Suppressor macrophage (primary cell): ENCODE data around the gene DNTTIP2.
"Not testable (repeated sequence)": the region's sequence is repeated elsewhere in the genome, so short reads cannot be mapped to it uniquely, and the experiment has no call there.

Experiments
- DNase-seq, 4 experiments: peaks; one replicate each; pipeline ENCODE4 v3.0.0-alpha.2; 2020 to 2022
- total RNA-seq, 17 experiments: gene quantifications; one replicate each; lab custom pipeline; 2026; ENCODE audit warnings: mixed read lengths in 6 of 17, inconsistent platforms in 3 of 17; lab: John Stamatoyannopoulos, UW

Gene DNTTIP2, protein sequence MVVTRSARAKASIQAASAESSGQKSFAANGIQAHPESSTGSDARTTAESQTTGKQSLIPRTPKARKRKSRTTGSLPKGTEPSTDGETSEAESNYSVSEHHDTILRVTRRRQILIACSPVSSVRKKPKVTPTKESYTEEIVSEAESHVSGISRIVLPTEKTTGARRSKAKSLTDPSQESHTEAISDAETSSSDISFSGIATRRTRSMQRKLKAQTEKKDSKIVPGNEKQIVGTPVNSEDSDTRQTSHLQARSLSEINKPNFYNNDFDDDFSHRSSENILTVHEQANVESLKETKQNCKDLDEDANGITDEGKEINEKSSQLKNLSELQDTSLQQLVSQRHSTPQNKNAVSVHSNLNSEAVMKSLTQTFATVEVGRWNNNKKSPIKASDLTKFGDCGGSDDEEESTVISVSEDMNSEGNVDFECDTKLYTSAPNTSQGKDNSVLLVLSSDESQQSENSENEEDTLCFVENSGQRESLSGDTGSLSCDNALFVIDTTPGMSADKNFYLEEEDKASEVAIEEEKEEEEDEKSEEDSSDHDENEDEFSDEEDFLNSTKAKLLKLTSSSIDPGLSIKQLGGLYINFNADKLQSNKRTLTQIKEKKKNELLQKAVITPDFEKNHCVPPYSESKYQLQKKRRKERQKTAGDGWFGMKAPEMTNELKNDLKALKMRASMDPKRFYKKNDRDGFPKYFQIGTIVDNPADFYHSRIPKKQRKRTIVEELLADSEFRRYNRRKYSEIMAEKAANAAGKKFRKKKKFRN
- 29.0 to 92.7 (median 53.5) reads per million in 17 experiments for total RNA-seq

DNA sequence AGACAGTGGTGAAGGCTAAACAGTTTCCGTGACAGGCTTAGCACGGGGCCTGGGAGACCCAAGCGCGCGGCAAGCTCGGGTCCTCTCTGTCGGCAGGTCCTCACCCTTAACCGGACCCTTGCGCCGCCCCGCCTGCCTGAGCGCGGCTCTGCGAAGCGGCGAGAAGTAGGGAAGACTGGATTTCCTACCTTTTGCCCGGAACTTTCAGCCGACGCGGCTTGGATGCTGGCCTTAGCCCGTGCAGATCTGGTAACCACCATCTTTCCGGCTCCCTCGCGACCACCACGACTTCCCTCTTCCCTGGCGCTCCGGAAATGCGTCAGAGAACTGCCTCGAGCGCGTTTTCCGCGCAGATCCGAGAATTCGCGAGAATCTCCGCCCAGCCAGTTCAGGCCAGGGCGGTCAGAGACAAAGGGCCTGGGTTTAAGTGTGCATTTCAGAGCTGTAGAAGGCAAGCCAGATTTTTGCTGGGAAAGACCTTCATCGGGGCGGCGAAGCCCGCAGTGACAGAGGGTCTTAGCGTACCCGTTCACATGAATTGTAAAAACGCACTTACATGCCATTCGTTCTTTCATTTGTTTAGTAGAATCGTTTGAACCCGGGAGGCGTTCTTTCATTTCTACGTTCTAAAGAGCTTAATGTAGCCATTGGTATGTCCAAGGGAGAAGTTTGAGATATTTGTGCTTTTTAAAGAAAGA lies at the start of gene DNTTIP2:
Gene DNTTIP2 (minus strand): TSS at position 318 of the 698 bp plus-strand sequence. CDS start 58 bp downstream, at position 260.
- DNase-seq: peak; percentile 94 to 96 (median 95)

DNA sequence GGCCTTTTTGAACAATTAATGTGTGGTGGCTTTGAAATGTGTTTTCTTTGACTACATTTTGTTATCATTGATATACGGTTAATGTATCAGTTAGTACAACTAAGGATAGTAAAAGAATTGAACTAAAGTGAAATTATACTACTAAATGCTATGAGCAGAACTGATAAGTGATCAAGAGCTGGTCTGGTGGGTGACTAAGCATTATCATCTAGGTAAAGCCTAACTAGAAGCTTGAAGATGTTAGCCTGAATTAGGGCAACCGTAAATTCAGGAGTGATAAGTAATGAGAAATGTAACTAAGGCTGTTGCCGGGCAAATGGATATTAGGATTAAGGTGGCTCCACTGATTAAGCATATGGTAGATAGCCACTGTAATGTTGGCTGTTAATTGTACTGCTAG lies 46.2 kb upstream of the DNTTIP2 start:
- no peak for DNase-seq

DNA sequence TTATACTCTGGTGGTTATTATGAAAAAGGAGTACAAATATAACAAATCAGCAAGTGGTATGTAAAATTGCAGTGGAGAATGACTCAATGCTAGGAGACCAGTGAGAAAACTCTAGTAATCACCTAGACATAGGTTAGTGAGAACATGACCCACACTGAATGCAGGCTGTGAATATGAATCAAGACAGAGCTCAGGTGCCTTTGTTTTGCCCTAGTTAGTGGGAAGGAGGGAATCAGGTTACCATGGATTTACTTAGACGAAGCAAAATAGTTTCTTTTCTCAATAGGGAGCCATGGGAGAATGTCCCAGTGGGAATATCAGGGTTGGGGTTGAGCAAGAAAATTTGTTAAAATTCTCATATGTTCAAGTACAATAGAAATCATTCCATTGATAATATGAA lies 40.8 kb upstream of the DNTTIP2 start:
- DNase-seq: no peak

DNA sequence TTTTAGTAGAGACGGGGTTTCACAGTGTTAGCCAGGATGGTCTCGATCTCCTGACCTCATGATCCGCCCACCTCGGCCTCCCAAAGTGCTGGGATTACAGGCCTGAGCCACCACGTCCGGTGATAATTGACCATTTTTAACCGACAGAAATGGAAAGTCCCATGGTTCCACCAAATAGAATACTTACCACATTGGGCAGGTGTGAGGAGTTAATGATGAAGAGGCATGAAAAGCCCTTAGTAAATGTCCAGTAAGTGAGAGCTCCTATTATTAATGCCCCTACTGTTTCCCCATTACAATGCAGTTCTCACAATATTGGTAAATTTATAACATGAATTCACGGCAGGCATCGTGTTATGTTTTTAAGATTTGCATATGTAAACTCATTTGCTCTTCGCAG lies 38.3 kb upstream of the DNTTIP2 start:
- DNase-seq: no peak

DNA sequence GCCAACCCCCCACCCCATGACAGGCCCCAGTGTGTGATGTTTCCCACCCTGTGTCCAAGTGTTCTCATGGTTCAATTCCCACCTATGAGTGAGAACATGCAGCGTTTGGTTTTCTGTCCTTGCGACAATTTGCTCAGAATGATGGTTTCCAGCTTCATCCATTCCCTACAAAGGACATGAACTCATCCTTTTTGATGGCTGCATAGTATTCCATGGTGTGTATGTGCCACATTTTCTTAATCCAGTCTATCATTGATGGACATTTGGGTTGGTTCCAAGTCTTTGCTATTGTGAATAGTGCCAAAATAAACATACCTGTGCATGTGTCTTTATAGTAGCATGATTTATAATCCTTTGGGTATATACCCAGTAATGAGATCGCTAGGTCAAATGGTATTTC lies 31.9 kb upstream of the DNTTIP2 start:
- DNase-seq: not testable (repeated sequence)

DNA sequence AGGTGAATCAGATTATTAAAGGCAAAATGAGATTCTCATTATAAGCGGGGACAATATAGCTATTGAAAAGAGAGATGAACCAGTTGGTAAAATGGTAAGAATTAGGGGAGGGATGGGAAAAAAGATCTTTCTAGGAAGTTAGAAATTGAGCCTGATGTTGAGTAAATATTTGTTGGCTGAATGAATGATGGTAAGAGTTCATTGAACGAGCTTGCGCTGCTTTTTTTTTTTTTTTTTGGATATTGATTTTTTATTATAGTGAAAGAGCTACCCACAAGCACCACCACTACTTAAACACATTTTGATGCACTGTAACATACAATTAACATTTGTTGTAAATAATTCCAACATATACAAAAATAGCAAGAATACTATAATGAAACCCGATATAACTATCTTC lies 31.3 kb upstream of the DNTTIP2 start:
- no peak for DNase-seq

DNA sequence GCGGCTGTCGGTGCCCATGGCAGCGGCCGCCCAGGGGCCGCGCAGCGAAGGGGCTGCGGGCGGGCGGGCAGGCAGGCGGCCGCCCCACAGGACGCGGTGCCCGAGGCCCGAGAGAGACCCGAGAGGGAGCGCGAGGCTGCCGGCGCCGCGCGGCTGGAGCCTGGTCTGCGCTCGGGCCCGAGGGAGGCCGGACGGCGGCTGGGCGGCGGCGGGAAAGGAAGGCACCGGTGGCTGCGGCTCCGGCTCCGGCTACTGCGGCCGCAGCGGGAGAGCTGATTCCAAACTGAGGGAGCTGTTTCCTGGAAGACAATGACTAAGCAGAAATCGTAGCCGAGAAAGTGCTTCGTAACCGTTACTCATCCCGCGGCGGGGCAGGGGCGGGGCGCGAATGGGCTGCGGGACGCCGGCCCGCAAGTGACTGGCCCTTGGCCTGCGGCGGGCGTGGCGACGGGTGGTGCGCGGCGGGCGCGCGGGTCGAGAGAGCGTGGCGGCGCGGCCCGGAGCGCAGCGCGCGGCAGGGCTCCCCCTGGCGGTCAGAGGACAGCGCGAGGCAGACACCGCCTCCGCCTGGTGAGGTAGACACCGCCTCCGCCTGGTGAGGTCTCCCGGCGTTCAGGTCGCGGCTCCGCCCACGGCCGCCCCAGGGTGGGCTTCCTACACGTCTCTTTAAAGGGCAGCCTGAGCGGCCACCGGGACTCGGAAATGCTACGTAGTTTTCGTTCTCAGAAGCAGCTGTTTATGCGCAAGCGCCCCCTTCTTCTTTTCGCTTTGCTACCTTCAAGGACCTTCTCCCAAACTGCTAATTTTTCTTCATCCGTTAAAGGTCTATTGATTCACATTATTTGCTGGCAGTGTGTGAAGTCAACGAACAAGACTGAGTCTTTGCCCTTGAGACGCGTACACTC lies 30.4 kb upstream of the DNTTIP2 start, which contains the start of gene GCLM:
Gene GCLM (minus strand): TSS at position 285 of the 905 bp plus-strand sequence. CDS start 267 bp downstream, at position 18.
- peak; percentile 96 to 99 (median 97) for DNase-seq

DNA sequence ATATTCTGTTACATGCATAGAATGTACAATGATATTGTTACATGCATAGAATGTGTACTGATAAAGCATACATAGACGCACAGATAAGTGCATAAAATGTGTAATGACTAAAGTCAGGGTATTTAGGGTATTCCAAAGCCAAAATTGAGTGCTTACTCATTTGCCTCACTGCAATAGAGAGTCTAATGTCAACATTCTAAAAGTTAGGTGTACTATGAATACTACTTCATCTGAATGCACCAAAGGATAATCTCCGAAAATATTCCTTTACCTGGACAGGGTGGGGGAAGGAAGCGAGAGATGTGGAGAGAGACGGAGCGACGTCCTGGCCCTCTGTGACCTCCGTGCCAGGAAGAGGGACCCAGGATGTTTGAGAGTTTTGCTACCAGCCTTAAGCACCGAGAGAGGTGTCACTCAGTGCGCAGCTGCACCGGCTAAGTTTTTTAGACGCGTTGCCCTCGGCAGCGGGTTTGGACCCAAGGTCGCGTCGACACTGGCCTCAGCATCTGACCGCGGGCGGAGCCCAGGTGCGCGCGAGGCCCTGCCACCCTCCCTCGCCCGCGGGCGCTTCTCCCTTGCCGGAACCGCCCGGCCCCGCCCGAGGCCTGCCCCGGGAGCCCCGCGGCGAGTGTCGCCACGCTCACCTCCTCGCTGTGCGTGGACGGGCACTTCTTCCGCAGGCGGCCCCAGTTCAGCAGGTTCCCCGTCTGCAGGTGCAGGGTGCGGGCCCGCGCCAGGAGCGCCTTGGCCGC lies 29.6 kb upstream of the DNTTIP2 start:
- peak; percentile 13 to 61 (median 42) for DNase-seq

DNA sequence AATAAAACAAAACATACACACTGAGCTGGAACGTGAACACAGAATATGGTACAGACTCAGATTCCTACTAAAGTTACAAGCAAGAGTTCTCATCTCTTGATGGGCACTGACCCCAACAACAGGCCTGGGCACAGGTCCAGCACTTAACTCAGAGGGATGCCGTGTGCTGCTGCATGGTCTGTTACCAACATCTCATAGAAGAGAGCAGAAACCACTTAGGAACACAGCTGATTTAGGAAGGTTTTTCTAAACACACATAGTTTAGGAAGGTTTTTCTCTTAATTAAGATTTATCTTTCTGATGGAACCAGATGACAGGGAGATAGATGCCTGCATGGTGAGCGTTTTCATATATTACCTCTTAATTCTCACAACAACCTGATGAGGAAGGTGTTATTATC lies 28.7 kb upstream of the DNTTIP2 start:
- peak in 1 of 4 experiments; percentile 24 for DNase-seq

DNA sequence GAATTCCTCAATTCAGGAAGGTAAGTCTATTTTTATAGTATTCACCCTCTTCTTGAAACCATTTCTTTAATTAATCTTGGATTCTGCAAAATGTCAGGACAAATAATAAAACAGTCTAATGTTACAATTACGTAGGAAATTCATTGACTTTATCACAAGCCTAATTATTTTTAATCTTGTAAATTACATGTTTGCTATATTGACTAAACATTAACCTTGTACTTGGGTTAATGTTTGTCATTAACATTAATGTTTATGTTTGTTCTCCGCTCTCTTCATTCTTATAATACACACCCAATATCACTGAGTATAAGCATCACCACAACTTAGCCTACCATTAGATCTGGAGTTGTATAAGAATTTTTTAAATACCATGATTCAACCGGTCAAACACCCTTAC lies 27.5 kb upstream of the DNTTIP2 start:
- DNase-seq: no peak

DNA sequence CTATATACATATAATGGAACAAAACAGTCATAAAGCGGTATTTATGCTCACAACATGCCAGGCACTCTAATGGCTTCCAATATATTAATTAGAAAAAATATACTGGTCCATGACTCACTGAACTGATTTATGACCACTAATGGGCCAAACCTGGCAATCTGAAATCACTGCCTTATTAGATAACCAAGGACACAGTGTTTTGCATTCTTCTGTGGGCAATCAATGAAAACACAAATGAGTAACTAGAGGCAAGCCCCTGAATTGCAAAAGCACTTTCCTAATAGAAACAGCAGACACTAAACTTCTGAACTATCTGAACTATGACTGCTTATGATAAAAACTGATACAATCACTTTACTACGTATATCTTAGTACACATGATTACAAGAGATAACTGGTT lies 26.7 kb upstream of the DNTTIP2 start:
- DNase-seq: no peak

DNA sequence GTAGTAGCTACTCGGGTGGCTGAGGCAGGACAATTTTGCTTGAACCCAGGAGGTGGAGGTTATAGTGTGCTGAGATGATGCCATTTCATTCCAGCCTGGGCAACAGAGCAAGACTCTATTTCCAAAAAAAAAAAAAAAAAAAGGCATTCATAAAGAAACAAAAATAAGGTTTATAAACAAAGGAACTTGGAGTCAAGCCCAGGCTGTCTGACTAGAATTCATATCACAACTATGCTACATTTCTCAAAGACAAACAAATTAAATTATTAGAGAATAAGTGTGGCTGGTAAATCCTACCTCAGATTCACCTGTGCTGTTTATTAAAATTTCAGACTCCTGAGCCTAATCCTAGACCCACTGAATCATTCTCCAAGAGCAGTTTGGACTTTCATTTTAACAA lies 26.0 kb upstream of the DNTTIP2 start:
- no peak for DNase-seq

DNA sequence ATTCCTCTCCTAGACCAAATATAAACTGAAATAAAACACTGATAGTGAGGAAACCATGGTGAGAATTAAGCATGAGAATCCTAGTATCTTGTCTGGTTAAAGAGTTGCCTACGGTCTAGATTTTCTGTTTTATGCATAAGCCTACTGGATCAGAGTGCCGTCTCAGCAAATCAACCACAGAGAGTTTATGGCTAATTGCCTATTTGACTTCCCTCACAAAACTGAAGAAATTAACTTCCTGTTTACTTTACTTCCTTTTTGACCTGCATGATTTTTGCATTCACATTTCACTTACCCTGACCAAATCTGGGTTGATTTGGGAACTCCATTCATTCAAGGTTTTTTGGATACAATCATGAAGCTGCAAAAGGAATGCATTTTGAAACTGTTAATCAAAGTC lies 25.2 kb upstream of the DNTTIP2 start:
- DNase-seq: peak; percentile 47 to 82 (median 70)

DNA sequence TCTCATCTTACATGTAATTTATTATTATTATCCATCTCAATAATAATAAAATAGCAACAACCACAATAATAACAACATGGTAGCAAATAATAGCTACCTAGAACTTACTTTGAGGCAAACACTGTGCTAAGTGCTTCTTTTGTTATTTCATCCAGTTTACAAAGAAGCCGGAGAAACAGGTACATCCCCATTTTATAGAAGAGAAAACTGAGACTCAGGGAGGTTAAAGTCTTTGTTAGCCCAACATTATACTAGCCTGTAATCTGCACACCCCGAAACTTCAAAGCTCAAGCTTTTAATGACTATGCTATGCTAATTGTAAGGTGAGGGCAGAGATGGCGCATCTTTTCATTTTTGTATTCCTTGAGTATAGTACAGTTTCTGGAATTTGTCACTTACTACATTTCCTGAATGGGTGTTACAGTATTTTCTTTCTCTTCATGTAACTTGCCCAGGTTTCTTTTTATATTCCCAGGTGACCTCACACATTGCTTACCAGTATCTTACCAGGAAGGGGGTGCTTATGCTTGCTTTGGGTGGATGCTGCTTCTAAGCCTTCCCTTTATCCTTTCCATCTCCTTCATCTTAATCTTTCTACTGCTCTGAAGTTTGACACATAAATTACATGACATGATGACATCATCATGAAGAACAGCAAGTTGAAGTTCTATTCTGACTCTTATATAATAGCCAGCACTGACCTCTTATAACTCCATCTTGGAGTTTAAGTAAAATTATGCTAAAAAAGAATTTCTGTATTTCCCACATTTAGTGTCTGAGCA lies 21.9 kb upstream of the DNTTIP2 start:
- DNase-seq: no peak

DNA sequence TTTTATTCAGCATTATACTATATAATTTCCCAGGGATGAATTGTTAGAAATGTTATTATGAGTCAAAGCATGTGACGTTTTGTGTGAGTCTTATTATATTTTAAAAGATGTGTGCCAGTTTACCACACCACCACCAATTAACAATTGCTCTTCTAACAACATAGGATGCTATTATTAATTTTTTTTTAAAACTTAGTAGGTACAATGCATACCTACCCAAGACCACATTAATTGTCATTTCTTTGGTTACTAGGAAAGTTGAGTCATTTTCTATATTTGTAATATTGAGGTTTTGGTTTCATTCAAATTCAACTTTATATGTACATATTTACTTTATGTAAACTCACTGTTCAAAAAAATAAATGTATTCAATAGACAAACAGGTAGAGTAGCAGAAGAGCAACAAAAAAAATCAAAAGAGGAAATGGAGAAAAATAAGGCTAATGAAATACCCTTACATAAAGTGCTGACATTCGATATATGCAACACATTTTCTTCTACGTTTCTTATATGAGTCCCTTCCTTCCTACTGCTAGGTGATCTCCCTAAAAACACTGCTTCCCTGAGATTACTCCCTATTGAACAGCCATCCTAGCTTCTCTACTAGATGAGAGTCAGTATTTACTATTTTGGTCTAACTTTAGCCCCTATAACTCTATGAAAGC lies 20.7 kb upstream of the DNTTIP2 start:
- DNase-seq: no peak

DNA sequence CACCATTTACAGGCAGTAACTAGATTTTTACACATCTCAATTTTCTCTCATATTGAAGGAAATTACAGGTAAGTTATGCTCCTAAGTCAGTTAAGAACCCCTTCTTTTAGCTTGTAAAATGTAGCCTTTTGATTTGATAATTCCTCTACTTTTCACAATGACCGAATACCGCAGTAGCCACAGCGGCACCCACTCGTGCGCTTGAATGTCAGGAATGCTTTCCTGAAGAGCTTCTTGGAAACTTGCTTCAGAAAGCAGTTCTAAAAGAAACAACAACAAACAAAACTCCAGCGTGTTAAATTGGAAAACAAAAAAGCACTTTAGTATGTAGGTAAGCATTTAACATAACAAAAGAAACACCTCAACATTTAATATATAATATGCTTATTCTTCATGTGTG lies 9.9 kb upstream of the DNTTIP2 start:
- no peak for DNase-seq

DNA sequence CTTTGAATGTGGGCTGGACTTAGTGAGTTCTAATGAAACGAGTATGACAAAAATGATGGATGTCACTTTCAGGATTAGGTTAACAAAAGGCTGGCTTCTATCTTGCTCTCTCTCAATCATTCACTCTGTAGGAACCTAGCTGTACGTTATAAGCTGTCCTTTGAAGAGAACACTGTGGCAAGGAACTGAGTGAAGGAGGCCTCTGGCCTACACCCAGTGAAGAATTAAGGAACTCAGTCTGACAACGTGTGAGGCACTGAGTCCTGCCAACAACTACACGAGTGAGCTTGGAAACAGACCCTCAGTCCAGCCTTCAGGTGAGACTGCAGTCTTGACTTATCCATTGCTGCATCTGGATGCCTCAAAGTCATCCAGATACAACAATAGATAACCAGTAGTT lies 3.3 kb upstream of the DNTTIP2 start:
- no peak for DNase-seq

DNA sequence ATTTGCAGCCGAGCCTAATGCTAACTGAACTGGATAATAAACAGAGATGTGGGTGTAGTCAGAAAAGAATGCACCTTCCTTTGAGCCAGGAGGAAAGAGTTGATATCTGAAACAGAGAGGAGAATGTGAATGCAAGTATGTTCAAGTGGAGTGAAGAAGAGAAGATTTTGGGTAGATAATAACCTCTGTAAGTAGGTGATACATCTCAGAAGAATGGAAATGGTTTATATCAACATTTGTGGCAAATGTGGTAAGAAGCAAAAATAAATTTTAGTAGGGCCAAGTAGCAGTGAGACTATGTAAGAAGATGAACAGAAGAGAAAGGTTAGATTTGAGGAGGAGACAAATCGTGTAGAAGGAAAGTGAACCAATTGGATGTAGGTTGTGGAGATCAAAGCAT lies 1.7 kb upstream of the DNTTIP2 start:
- DNase-seq: no peak

DNA sequence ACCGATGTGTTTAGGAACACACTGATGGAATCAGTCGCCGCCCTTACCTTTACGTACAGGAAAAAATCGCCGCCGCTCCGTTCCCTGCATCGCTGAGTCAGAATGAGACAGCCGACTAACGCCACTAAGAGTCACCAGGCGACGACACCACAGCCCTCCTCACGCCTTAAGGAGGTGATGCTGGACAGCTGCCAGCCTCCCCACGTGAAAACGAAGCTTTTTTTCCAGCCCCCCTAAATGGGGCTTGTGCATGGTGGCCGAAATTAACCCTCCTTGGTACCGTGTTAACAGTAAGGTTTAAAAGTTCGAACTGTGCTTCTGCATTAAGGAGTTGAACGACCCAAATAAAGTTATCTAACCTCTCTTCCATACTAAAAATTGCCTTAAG lies 511 bp downstream of the DNTTIP2 start:
- DNase-seq: peak; percentile 68 to 80 (median 77)

DNA sequence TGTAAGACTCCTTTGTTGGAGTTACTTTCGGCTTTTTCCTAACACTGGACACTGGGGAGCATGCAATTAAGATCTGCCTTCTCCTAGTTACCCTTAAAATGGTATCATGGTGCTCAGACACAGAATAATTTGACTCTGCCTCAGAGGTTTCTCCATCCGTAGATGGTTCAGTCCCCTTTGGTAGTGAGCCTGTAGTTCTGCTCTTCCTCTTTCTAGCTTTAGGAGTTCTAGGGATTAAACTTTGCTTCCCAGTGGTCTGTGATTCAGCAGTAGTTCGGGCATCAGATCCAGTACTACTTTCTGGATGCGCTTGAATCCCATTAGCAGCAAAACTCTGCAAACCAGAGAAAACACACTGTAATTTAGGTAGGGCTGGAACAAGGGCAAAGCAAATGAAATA lies 1.5 kb downstream of the DNTTIP2 start:
- DNase-seq: no peak
